ENCODE measurements around the gene ZNF407. TPM values are rescaled to one million over a fixed set of nuclear protein-coding genes. Genes with fewer than 3 reads are reported as not detected.

The ZNF407 gene
- total RNA-seq, 2 donors from 2014 or later, result 16.5 to 22.1 TPM

GRCh38 chr18:74799542-74799941, 201.9 kb downstream of the ZNF407 start:
- ATAC-seq, result no peak
- no peaks in the 10 kb centered on the region for H3K9me3 Mint-ChIP-seq
- no peak overlapping the region for H3K27ac Mint-ChIP-seq
- no peak for DNase-seq (ENCODE audit: low spot score in 2 of 2)
- no peaks in the 10 kb centered on the region for H3K36me3 Mint-ChIP-seq

- Mint-ChIP-seq H3K36me3 (no peaks in the 10 kb centered on the region), H3K27ac (no peak overlapping the region), H3K9me3 (no peaks in the 10 kb centered on the region)
- DNase-seq (ENCODE audit: low spot score in 2 of 2), result no peak
- ATAC-seq, result no peak
Measured at GRCh38 chr18:74800098-74800497, 202.4 kb downstream of the ZNF407 start.

GRCh38 chr18:74803117-74803516, 205.4 kb downstream of the ZNF407 start:
- Mint-ChIP-seq H3K27ac (no peak overlapping the region), H3K36me3 (no peaks in the 10 kb centered on the region), H3K9me3 (no peaks in the 10 kb centered on the region)
- no peak for ATAC-seq
- no peak for DNase-seq (ENCODE audit: low spot score in 2 of 2)

- Mint-ChIP-seq H3K36me3 (no peaks in the 10 kb centered on the region), H3K27ac (no peak overlapping the region), H3K9me3 (no peaks in the 10 kb centered on the region)
- no peak for DNase-seq (ENCODE audit: low spot score in 2 of 2)
- ATAC-seq, result no peak
Measured at GRCh38 chr18:74803769-74804168, 206.1 kb downstream of the ZNF407 start.

- no peaks in the 10 kb centered on the region for H3K36me3 Mint-ChIP-seq
- DNase-seq (ENCODE audit: low spot score in 2 of 2) (no peak), ATAC-seq (no peak)
- no peak overlapping the region for H3K27ac Mint-ChIP-seq
- H3K9me3 Mint-ChIP-seq, result no peaks in the 10 kb centered on the region
Measured at GRCh38 chr18:74804677-74805076, 207.0 kb downstream of the ZNF407 start.

- no peak overlapping the region for H3K27ac Mint-ChIP-seq
- no peaks in the 10 kb centered on the region for H3K36me3 Mint-ChIP-seq
- no peaks in the 10 kb centered on the region for H3K9me3 Mint-ChIP-seq
- DNase-seq (ENCODE audit: low spot score in 2 of 2) (no peak), ATAC-seq (no peak)
Measured at GRCh38 chr18:74806073-74806472, 208.4 kb downstream of the ZNF407 start.

GRCh38 chr18:74806700-74807416, 209.2 kb downstream of the ZNF407 start:
- DNase-seq (ENCODE audit: low spot score in 2 of 2) (no peak), ATAC-seq (peak; percentile 78 to 98)
- no peaks in the 10 kb centered on the region for H3K36me3 Mint-ChIP-seq
- H3K9me3 Mint-ChIP-seq, result no peaks in the 10 kb centered on the region
- H3K27ac Mint-ChIP-seq, result no peak overlapping the region

GRCh38 chr18:74817576-74817975, 219.9 kb downstream of the ZNF407 start:
- Mint-ChIP-seq H3K27ac (no peak overlapping the region), H3K9me3 (peaks cover 4 to 5% of the 10 kb centered on the region in 2 donors), H3K36me3 (peaks cover 5 to 11% of the 10 kb centered on the region in 2 donors)
- ATAC-seq (no peak), DNase-seq (ENCODE audit: low spot score in 2 of 2) (no peak)

GRCh38 chr18:74818516-74819175, 221.0 kb downstream of the ZNF407 start:
- Mint-ChIP-seq H3K9me3 (peaks cover 4 to 5% of the 10 kb centered on the region in 2 donors), H3K27ac (no peak overlapping the region), H3K36me3 (peaks cover 10 to 11% of the 10 kb centered on the region in 2 donors)
- DNase-seq (ENCODE audit: low spot score in 2 of 2) (no peak), ATAC-seq (no peak)

GRCh38 chr18:74819433-74820059, 221.9 kb downstream of the ZNF407 start:
- Mint-ChIP-seq H3K27ac (no peak overlapping the region), H3K9me3 (peaks cover 4 to 5% of the 10 kb centered on the region in 2 donors), H3K36me3 (peaks cover 10 to 11% of the 10 kb centered on the region in 2 donors)
- no peak for ATAC-seq
- DNase-seq (ENCODE audit: low spot score in 2 of 2), result no peak

GRCh38 chr18:74820160-74820780, 222.6 kb downstream of the ZNF407 start:
- ATAC-seq, result no peak
- Mint-ChIP-seq H3K27ac (no peak overlapping the region), H3K36me3 (peaks cover 10 to 11% of the 10 kb centered on the region in 2 donors), H3K9me3 (peaks cover 4 to 5% of the 10 kb centered on the region in 2 donors)
- no peak for DNase-seq (ENCODE audit: low spot score in 2 of 2)

- DNase-seq (ENCODE audit: low spot score in 2 of 2), result no peak
- ATAC-seq, result no peak
- no peak overlapping the region for H3K27ac Mint-ChIP-seq
- peaks cover 4% of the 10 kb centered on the region in 2 donors for H3K9me3 Mint-ChIP-seq
- peaks cover 9 to 10% of the 10 kb centered on the region in 2 donors for H3K36me3 Mint-ChIP-seq
Measured at GRCh38 chr18:74825460-74825859, 227.8 kb downstream of the ZNF407 start.

- no peaks in the 10 kb centered on the region for H3K9me3 Mint-ChIP-seq
- H3K27ac Mint-ChIP-seq, result no peak overlapping the region
- DNase-seq (ENCODE audit: low spot score in 2 of 2) (no peak), ATAC-seq (no peak)
- H3K36me3 Mint-ChIP-seq, result peaks cover 5% of the 10 kb centered on the region in 2 donors
Measured at GRCh38 chr18:74826572-74826971, 228.9 kb downstream of the ZNF407 start.

GRCh38 chr18:74828200-74828599, 230.5 kb downstream of the ZNF407 start:
- no peak for DNase-seq (ENCODE audit: low spot score in 2 of 2)
- no peaks in the 10 kb centered on the region for H3K9me3 Mint-ChIP-seq
- H3K36me3 Mint-ChIP-seq, result peaks cover 3 to 6% of the 10 kb centered on the region in 2 donors
- H3K27ac Mint-ChIP-seq, result no peak overlapping the region
- no peak for ATAC-seq

- peak overlapping the region; percentile 73 to 93 for H3K27ac Mint-ChIP-seq
- peaks cover 6 to 10% of the 10 kb centered on the region in 2 donors for H3K36me3 Mint-ChIP-seq
- DNase-seq (ENCODE audit: low spot score in 2 of 2), result no peak
- peak; percentile 43 to 49 for ATAC-seq
- H3K9me3 Mint-ChIP-seq, result no peaks in the 10 kb centered on the region
Measured at GRCh38 chr18:74831571-74832250, 234.0 kb downstream of the ZNF407 start.

- Mint-ChIP-seq H3K27ac (no peak overlapping the region), H3K9me3 (no peaks in the 10 kb centered on the region), H3K36me3 (peaks cover 6 to 10% of the 10 kb centered on the region in 2 donors)
- DNase-seq (ENCODE audit: low spot score in 2 of 2) (no peak), ATAC-seq (no peak)
Measured at GRCh38 chr18:74832381-74832780, 234.7 kb downstream of the ZNF407 start.

Measured in activated naive CD4-positive, alpha-beta T cell treated with anti-CD3 and anti-CD28 coated beads, Interleukin-2, amount 50 U/mL, for 72 hours (primary cell).